BJ (cell line): ENCODE measurements around the gene CFAP46. TPM values are rescaled to one million over a fixed set of nuclear protein-coding genes. Genes with fewer than 3 reads are reported as not detected.

Experiments
- CTCF ChIA-PET: fragments of 350-600 bp; formaldehyde crosslinking; extraction: SDS; loops from one replicate; lab custom pipeline; 2021; ENCODE audit warnings: antibody characterized with exemption, inconsistent platforms; lab: Yijun Ruan, JAX
- POLR2A ChIA-PET: fragments of 300-600 bp; sonication (Branson Sonifier 250); formaldehyde crosslinking; extraction: SDS; loops from one replicate; lab custom pipeline; 2021; ENCODE audit warnings: antibody characterized with exemption; lab: Charles Lee
- DNase-seq: peaks from one replicate; pipeline ENCODE4 v3.0.0-alpha.2; 2011; ENCODE audit warnings: low read depth
- H3K27me3 ChIP-seq: 2 replicates; pipeline ENCODE4 v1.6.0; 2011; ENCODE audit warnings: low read length; ENCODE audit not compliant: control insufficient read depth, insufficient read depth
- H3K36me3 ChIP-seq: 2 replicates; pipeline ENCODE4 v1.5.1; 2011; ENCODE audit warnings: low read length; ENCODE audit not compliant: control insufficient read depth, insufficient read depth
- H3K4me3 ChIP-seq: 2 replicates; pipeline ENCODE4 v1.5.1; 2011; ENCODE audit warnings: low read depth, mild to moderate bottlenecking, control low read depth, low read length
- polyA plus RNA-seq: library from polyadenylated mRNA; depleted of rRNA; stranded (reverse); fragments of >200 nt; gene quantifications from 2 replicates; pipeline ENCODE4 v1.2.3, GENCODE V29; 2011
- TF ChIP-seq, protein P1 (sequence below): IDR thresholded peaks from 2 replicates; pipeline ENCODE4 v1.5.1; 2011; ENCODE audit warnings: low read depth, mild to moderate bottlenecking, control low read depth, inconsistent platforms, low read length, moderate library complexity; ENCODE audit not compliant: insufficient read depth

CFAP46 gene
- polyA plus RNA-seq, 1 experiment: 1.8 TPM

- TF ChIP-seq, protein P1, sequence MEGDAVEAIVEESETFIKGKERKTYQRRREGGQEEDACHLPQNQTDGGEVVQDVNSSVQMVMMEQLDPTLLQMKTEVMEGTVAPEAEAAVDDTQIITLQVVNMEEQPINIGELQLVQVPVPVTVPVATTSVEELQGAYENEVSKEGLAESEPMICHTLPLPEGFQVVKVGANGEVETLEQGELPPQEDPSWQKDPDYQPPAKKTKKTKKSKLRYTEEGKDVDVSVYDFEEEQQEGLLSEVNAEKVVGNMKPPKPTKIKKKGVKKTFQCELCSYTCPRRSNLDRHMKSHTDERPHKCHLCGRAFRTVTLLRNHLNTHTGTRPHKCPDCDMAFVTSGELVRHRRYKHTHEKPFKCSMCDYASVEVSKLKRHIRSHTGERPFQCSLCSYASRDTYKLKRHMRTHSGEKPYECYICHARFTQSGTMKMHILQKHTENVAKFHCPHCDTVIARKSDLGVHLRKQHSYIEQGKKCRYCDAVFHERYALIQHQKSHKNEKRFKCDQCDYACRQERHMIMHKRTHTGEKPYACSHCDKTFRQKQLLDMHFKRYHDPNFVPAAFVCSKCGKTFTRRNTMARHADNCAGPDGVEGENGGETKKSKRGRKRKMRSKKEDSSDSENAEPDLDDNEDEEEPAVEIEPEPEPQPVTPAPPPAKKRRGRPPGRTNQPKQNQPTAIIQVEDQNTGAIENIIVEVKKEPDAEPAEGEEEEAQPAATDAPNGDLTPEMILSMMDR: peak; percentile 85
- H3K27me3 ChIP-seq: no peaks in the 10 kb centered on the region
- DNase-seq: no peak
- no peaks in the 10 kb centered on the region for H3K36me3 ChIP-seq
- CTCF ChIA-PET: interaction anchor here (0.8 to 1.0 kb wide), 2 partner anchors 184 to 185 kb away, joined by 3 to 7 read pairs; no protein-coding TSS in a partner anchor
- no peak overlapping the region for H3K4me3 ChIP-seq
- POLR2A ChIA-PET: no interaction called here
Observed at GRCh38 chr10:132939957-132940790, 2.2 kb downstream of the CFAP46 start.

DNA sequence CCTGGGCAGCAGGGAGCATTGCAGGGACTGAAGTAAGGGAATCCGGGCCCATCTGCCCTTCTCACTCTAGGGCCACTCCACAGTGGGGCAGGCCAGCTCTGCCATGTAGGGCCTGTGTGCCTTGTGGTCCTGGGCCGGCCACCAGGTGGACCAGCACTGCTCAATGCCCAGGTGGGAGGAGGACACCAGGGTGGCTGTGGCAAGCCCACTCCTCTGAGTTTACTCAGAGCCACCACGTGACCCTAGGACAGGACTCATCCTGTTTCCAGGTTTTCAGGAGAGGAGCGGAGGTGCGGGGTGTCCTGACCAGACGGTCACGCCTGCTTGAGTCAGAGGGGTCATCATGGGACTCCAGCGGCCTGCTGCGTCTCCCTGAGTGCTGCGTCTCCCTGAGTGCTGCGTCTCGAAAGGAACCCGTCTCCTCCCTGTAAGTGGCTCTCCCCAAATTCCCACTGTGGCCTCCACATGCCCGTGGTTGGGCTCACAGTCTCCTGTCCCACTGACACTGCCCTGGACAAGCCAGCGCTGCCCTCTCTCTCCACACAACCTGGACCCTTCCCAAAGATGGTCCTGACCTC, 2.9 kb downstream of the CFAP46 start:
- H3K36me3 ChIP-seq: no peaks in the 10 kb centered on the region
- ChIA-PET POLR2A (no interaction called here), CTCF (interaction anchor here (0.8 to 1.0 kb wide), 2 partner anchors 185 to 186 kb away, joined by 3 to 7 read pairs; no protein-coding TSS in a partner anchor)
- DNase-seq: no peak
- H3K4me3 ChIP-seq: no peak overlapping the region
- no peaks in the 10 kb centered on the region for H3K27me3 ChIP-seq
- TF ChIP-seq, protein P1: no peak

DNA sequence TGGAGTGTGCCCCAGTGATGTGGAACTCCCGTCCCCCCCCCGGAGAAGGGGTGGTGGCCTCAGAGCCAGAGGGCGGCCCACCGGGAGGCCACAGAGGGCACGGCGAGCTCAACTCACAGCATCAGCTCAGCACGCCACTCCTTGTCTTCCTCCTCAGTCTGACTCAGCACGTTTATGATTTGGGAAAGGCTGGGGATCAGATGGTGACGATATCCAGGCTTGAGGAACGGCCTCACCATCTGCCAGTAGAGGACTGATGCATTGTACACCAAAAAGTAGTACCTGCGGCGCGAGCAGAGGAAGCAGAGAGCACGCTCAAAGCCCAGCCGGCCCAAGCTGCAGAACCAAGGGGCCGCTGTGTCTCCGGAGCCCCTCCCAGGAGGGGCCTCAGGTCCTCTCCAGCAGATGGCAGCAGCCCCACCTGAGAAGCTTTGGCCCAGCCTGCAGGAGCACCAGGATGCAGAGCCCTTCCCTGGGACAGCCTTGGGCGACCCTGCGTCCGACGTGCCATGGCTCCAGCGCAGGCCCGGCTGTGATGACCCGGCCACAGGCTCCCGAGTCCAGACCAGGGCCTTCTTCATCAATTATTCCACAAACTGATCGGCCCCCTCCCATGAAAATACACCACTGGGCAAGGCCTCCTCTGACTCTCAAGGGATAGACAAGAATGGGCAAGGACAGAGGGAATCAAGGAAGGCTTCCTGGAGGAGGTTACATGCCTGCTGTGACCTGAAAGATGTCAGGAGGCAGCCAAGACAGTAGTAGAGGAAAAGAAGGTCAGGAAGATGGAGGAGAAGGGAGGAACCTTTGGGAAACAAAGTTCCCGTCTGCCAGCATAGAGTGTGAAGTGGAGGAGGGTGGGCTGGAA, 3.7 kb downstream of the CFAP46 start:
- ChIA-PET POLR2A (no interaction called here), CTCF (interaction anchor here (1.1 to 1.5 kb wide), 2 partner anchors 186 to 204 kb away, joined by 3 to 5 read pairs; no protein-coding TSS in a partner anchor)
- H3K36me3 ChIP-seq: no peaks in the 10 kb centered on the region
- TF ChIP-seq, protein P1: peak; percentile 57
- no peak overlapping the region for H3K4me3 ChIP-seq
- no peaks in the 10 kb centered on the region for H3K27me3 ChIP-seq
- no peak for DNase-seq

DNA sequence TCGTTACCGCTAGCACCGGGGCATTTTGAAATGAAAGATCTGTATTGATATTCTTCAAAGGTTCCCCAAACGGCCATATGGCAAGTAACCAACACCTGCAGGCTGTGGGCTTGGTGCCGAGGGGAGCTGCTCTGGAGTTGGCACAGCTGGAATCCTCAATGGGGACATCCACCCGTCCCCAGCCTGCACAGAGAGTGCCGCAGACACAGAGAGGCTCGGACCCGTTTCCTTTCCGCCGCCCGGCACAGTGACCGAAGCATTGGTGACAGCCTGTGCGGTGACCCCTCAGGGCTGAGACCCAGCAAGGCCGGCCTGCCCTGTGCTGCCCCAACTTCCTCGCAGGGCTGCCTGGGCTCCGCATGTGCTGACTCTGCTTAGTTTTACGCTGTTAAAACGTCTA, 4.5 kb downstream of the CFAP46 start:
- CTCF ChIA-PET: interaction anchor here (1.1 to 1.5 kb wide), 3 partner anchors 85 to 205 kb away, joined by 3 to 5 read pairs (median 3); no protein-coding TSS in a partner anchor
- no peak overlapping the region for H3K4me3 ChIP-seq

More for the DNA sequence above, 4.5 kb downstream of the CFAP46 start:
- no peaks in the 10 kb centered on the region for H3K27me3 ChIP-seq
- no peaks in the 10 kb centered on the region for H3K36me3 ChIP-seq
- no peak for DNase-seq
- POLR2A ChIA-PET: no interaction called here
- TF ChIP-seq, protein P1: no peak
